Endothelial cell of umbilical vein (primary cell): ENCODE results near the gene MAP1LC3B2.

ENCODE experiments used
- CTCF ChIP-seq, 2 donors: IDR thresholded peaks; 1 replicate in 1 of 2; 2 replicates in 1 of 2; pipeline ENCODE4 v1.5.1; 2011; ENCODE audit warnings: low read length in 2 of 2, mild to moderate bottlenecking in 2 of 2, moderate library complexity in 2 of 2, control low read depth in 1 of 2, inconsistent platforms in 1 of 2, low read depth in 1 of 2; ENCODE audit not compliant: insufficient read depth in 1 of 2; ENCODE audit errors: extremely low read depth in 1 of 2
- EZH2 ChIP-seq: IDR thresholded peaks from 2 replicates; pipeline ENCODE4 v1.6.1; 2012; ENCODE audit warnings: borderline replicate concordance, low read depth, mild to moderate bottlenecking, moderate library complexity, low read length, inconsistent platforms; ENCODE audit not compliant: severe bottlenecking
- GATA2 ChIP-seq: IDR thresholded peaks from 2 replicates; pipeline ENCODE4 v1.7.0; 2011; ENCODE audit warnings: low read depth, mild to moderate bottlenecking, moderate library complexity, mixed read lengths, low read length; ENCODE audit not compliant: insufficient read length, insufficient read depth
- POLR2A ChIP-seq: IDR thresholded peaks from 2 replicates; pipeline ENCODE4 v1.6.1; 2012; ENCODE audit warnings: low read depth, mild to moderate bottlenecking, control low read depth, low read length
- POLR2AphosphoS5 ChIP-seq: IDR thresholded peaks from 2 replicates; pipeline ENCODE4 v1.6.1; 2012; ENCODE audit warnings: low read depth, mild to moderate bottlenecking, control low read depth, low read length, moderate library complexity; ENCODE audit not compliant: insufficient read depth

- TF ChIP-seq CTCF (IDR thresholded peaks at IDR 0.05; ENCODE audit: extremely low read depth in 1 of 2, insufficient read depth in 1 of 2, low read depth in 1 of 2, low read length in 2 of 2): no peak
- TF ChIP-seq POLR2A: no peak
- TF ChIP-seq EZH2: no peak
- no peak for TF ChIP-seq POLR2AphosphoS5
- TF ChIP-seq GATA2: no peak
Measured at GRCh38 chr12:116528498-116528897, 30.7 kb upstream of the MAP1LC3B2 start.
